GM12873 (cell line): ENCODE data around the gene OBSCN.

ENCODE experiments used
- TF ChIP-seq, protein P1 (sequence below): IDR thresholded peaks from 2 replicates; pipeline ENCODE4 v1.5.1; 2012; ENCODE audit warnings: low read depth, mild to moderate bottlenecking, moderate library complexity, low read length, control low read depth; ENCODE audit not compliant: insufficient read depth; ENCODE audit errors: missing control alignments

The OBSCN gene

GRCh38 chr1:228264090-228264829 is 56.4 kb downstream of the OBSCN start:
- TF ChIP-seq, protein P1, sequence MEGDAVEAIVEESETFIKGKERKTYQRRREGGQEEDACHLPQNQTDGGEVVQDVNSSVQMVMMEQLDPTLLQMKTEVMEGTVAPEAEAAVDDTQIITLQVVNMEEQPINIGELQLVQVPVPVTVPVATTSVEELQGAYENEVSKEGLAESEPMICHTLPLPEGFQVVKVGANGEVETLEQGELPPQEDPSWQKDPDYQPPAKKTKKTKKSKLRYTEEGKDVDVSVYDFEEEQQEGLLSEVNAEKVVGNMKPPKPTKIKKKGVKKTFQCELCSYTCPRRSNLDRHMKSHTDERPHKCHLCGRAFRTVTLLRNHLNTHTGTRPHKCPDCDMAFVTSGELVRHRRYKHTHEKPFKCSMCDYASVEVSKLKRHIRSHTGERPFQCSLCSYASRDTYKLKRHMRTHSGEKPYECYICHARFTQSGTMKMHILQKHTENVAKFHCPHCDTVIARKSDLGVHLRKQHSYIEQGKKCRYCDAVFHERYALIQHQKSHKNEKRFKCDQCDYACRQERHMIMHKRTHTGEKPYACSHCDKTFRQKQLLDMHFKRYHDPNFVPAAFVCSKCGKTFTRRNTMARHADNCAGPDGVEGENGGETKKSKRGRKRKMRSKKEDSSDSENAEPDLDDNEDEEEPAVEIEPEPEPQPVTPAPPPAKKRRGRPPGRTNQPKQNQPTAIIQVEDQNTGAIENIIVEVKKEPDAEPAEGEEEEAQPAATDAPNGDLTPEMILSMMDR: no peak

DNA sequence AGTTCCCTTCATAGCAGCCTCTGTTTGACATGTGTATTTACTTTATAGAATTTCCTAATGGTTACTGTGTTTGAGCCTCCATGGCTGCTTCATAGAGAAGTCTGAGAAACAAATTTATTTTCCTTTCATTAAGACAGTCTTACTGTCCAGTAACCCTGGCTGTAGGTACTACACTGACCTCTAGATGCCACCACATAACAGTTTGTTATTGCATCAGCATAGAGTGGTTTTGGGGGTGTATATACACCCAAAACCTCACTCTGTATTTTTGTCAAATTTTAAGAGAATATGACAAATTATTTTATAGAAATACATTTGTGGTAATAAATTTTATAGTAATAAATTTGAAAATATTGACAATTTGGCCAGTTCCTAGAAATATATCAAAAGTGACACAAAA is 57.3 kb downstream of the OBSCN start:
- TF ChIP-seq, protein P1: no peak

DNA sequence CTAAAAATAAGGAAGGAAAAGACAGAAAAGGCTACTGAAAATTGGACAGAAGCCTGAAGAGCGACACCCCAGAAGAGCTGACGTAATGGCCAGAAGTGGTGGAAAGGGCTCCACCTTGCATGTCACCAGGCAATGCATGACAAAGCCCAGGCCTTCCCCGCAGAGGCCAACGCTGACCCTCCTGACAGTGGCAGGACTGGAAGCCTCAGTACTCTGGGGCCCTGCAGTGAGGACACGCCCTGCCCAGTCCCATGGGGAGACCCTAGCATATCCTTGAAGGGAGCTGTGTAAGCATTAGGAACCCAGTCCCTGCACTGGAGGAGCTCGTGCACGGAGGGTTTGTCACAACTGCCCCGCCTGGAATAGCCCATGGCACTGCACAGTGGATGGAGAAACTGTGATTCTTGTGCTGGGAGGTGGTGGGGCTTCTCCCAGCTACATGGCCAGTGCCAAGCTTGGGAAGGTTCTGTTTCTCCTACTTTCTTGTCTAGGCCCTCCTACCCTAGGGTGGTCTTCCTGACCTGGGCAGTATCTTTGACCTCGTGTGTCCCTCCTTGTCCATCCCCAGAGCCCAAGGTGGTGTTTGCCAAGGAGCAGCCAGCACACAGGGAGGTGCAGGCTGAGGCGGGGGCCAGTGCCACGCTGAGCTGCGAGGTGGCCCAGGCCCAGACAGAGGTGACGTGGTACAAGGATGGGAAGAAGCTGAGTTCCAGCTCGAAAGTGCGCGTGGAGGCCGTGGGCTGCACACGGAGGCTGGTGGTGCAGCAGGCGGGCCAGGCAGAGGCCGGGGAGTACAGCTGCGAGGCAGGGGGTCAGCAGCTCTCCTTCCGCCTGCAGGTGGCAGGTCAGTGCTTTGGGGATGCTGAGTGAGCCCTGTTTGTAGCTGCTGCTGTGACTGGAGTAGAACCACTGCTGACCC is 60.4 kb downstream of the OBSCN start:
- TF ChIP-seq, protein P1: no peak

DNA sequence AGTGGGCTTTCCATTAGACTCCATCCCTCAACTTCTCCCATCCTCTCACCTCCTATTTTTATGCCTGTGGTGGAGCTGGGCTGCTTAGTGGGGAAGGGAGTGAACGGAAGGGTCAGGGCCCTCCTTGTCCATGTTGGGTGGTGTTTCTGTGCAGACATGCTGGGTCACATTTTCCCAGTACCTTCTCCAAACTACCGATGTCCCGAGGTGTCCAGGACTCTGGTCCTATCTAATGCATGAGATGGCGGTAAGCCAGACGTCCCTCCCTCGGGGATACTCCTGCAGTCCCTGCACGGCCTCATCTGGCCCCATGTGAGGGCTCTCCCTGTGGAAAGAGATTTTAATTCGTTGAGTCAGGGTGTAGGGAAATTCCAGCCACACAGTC is 61.0 kb downstream of the OBSCN start:
- TF ChIP-seq, protein P1: no peak

DNA sequence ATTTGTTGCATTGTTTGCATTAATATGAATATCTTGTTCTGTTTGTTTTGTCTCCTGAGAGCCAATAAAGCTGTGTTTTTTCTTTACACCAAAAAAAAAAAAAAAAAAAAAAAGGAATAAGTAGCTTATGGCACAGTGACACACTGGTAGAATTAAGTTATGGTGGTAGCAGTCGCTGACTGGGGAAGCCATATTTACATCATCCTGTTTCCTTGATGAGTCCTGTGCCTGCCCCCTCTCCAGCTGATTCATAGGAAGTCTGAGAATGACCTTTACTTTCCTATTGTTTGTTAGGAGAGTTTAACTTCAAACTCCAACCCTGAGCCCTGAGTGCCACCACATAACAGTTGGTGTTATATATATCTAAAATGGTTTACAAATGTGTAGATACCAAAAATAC is 62.2 kb downstream of the OBSCN start:
- TF ChIP-seq, protein P1: no peak

DNA sequence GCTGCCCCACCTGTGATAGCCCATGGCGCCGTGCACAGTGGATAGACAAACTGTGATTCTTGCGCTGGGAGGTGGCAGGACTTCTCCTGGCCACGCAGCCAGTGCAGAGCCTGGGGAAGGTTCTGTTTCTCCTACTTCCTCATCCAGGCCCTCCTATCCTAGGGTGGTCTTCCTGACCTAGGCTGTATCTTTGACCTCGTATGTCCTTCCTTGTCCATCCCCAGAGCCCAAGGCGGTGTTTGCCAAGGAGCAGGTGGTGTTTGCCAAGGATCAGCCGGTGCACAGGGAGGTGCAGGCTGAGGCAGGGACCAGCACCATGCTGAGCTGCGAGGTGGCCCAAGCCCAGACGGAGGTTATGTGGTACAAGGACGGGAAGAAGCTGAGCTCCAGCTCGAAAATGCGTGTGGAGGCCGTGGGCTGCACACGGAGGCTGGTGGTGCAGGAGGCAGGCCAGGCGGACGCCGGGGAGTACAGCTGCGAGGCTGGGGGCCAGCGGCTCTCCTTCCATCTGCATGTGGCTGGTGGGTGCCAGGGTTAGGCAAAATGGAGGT is 63.9 kb downstream of the OBSCN start:
- TF ChIP-seq, protein P1: no peak

DNA sequence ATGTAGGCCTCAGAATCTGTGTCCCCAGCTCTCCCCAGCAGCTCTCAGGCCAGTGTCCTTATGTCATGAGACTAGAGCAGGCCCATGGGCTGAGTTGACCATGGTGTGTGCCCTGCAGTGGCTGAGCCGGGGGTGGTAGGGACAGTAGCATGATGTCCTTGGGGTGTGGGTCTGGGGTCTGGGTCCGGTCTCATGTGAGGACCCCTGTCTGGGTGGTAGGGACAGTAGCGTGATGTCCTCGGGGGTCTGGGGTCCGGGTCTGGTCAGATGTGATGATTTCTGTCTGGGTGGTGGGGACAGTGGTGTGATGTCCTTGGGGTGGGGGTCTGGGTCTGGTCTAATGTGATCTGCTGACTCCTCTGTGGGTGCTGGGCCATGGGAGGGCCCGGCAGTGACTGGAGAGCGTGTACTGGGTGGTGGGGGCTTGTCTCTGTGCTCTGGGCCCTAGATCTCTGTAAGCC is 64.5 kb downstream of the OBSCN start:
- TF ChIP-seq, protein P1: no peak
